ENCODE measurements around the gene LIMS2.

Gene LIMS2

DNA sequence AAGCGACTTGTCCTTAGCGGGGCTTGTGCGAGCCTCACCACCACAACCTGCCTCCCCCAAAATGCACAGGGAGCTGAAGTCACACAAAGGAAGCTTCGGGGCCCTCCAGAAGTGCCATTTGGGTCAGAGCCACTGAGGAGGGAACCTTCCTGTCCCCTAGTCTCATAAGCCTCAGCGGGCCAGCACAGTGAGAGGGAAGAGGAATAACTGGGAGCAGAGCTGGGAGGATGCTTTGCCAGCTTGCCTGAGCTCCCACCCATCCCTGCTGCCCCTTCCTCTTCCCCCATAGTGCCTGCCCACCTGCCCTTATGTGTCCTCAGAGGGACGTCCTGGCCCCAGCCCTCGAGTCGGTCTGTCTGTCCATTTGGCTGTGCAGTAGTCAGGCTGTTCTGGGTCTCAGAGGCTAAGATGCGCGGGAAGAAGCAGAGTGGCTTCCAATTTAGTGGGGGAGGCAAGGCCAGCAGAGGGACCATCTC is 81.2 kb downstream of the LIMS2 start:
- H4K20me1 ChIP-seq (ENCODE audit: insufficient read depth, low read length, poor library complexity, severe bottlenecking), result no peaks in the 10 kb centered on the region

DNA sequence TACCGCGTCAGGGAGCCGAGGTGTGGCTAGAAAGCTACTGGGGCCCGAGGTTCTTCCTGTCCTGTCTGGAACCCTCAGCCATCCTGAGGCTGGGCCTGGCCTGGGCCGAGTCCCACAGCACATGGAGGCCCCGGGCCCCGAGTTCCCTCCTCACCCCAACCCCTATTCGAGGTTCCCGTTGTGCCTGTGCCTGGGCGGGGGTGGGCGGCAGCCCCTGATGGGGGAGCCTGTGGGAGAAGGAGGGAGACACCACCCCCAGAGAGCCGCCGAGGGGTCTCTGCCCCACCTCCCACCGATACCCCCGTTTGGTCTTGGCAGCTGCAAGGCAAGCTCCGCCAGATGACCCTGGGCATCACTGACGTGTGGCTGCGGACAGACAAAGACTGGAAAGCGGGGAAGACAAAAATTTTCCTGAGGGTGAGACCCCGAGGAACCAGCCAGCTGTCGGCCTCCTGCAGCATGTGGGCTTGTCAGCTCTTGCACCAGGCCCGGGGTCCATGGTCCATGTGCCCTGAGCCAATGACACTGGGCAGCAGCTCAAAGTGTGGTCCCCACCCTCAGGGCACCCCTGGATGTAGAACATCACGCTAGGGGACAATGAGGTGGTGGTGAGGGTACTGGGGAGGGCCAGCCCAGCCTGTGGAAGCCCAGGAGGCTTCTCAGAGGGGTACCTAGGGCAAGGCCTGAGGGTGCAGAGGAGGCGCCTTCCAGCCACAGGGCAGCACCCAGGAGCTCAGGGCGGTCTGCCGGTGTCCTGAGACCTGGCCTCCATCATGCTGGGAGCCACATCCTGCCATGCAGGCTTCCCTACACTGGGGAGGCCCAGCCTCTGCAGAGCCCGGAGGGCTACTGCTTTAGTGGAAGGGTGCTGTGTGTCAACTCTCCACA is 81.9 kb downstream of the LIMS2 start:
- Histone ChIP-seq H3K27me3 (ENCODE audit: insufficient read depth, low read length, poor library complexity, severe bottlenecking) (no peaks in the 10 kb centered on the region), H3F3A (ENCODE audit: low read depth) (no peaks in the 10 kb centered on the region), H3K36me3 (ENCODE audit: insufficient read depth, low read length) (no peaks in the 10 kb centered on the region), H3K4me3 (ENCODE audit: low read length, poor library complexity, severe bottlenecking) (no peak overlapping the region), H2AFZ (ENCODE audit: low read length) (no peak overlapping the region), H3K9me2 (replicated peaks; ENCODE audit: low read depth, low read length) (no peaks in the 10 kb centered on the region), H3K9ac (ENCODE audit: low read depth, low read length, poor library complexity, severe bottlenecking) (peak overlapping the region; percentile 21), H3K9me3 (ENCODE audit: insufficient read depth, low read depth, low read length) (peaks cover 4% of the 10 kb centered on the region; the same call in 1 of the 2 replicates), H4K20me1 (ENCODE audit: insufficient read depth, low read length, poor library complexity, severe bottlenecking) (no peaks in the 10 kb centered on the region), H3K4me2 (ENCODE audit: low read depth, low read length, poor library complexity, severe bottlenecking) (no peak overlapping the region), H3K4me1 (ENCODE audit: insufficient read depth, low read length, poor library complexity, severe bottlenecking) (peaks cover 24% of the 10 kb centered on the region), H3K79me2 (ENCODE audit: insufficient read depth, low read length) (no peaks in the 10 kb centered on the region)
- TF ChIP-seq EZH2phosphoT487 (IDR thresholded peaks at IDR 0.05; ENCODE audit: borderline replicate concordance) (no peak), CTCF (conservative IDR thresholded peaks at IDR 0.05; ENCODE audit: low read length) (no peak)

More for the DNA sequence above, 81.2 kb downstream of the LIMS2 start:
- H3K4me2 ChIP-seq (ENCODE audit: low read depth, low read length, poor library complexity, severe bottlenecking), result no peak overlapping the region
- H3K27me3 ChIP-seq (ENCODE audit: insufficient read depth, low read length, poor library complexity, severe bottlenecking), result no peaks in the 10 kb centered on the region
- no peak overlapping the region for H3K4me3 ChIP-seq (ENCODE audit: low read length, poor library complexity, severe bottlenecking)
- no peaks in the 10 kb centered on the region for H3F3A ChIP-seq (ENCODE audit: low read depth)
- peaks cover 24% of the 10 kb centered on the region for H3K4me1 ChIP-seq (ENCODE audit: insufficient read depth, low read length, poor library complexity, severe bottlenecking)
- no peaks in the 10 kb centered on the region for H3K9me2 ChIP-seq (replicated peaks; ENCODE audit: low read depth, low read length)
- H3K79me2 ChIP-seq (ENCODE audit: insufficient read depth, low read length), result no peaks in the 10 kb centered on the region
- no peak overlapping the region for H2AFZ ChIP-seq (ENCODE audit: low read length)
- H3K9ac ChIP-seq (ENCODE audit: low read depth, low read length, poor library complexity, severe bottlenecking), result no peak overlapping the region
- TF ChIP-seq EZH2phosphoT487 (IDR thresholded peaks at IDR 0.05; ENCODE audit: borderline replicate concordance), result no peak
- TF ChIP-seq CTCF (conservative IDR thresholded peaks at IDR 0.05; ENCODE audit: low read length), result no peak
- no peaks in the 10 kb centered on the region for H3K36me3 ChIP-seq (ENCODE audit: insufficient read depth, low read length)
- H3K9me3 ChIP-seq (ENCODE audit: insufficient read depth, low read depth, low read length), result peaks cover 8% of the 10 kb centered on the region; the same call in 1 of the 2 replicates

GRCh38 chr2:127592761-127593227 is 82.5 kb downstream of the LIMS2 start:
- TF ChIP-seq CTCF (conservative IDR thresholded peaks at IDR 0.05; ENCODE audit: low read length), result no peak
- TF ChIP-seq EZH2phosphoT487 (IDR thresholded peaks at IDR 0.05; ENCODE audit: borderline replicate concordance), result no peak
- Histone ChIP-seq H2AFZ (ENCODE audit: low read length) (no peak overlapping the region), H3K9ac (ENCODE audit: low read depth, low read length, poor library complexity, severe bottlenecking) (no peak overlapping the region), H3F3A (ENCODE audit: low read depth) (no peaks in the 10 kb centered on the region), H3K4me2 (ENCODE audit: low read depth, low read length, poor library complexity, severe bottlenecking) (no peak overlapping the region), H3K36me3 (ENCODE audit: insufficient read depth, low read length) (no peaks in the 10 kb centered on the region), H3K9me3 (ENCODE audit: insufficient read depth, low read depth, low read length) (no peaks in the 10 kb centered on the region), H3K9me2 (replicated peaks; ENCODE audit: low read depth, low read length) (no peaks in the 10 kb centered on the region), H3K4me3 (ENCODE audit: low read length, poor library complexity, severe bottlenecking) (no peak overlapping the region), H3K79me2 (ENCODE audit: insufficient read depth, low read length) (no peaks in the 10 kb centered on the region), H4K20me1 (ENCODE audit: insufficient read depth, low read length, poor library complexity, severe bottlenecking) (no peaks in the 10 kb centered on the region), H3K27me3 (ENCODE audit: insufficient read depth, low read length, poor library complexity, severe bottlenecking) (no peaks in the 10 kb centered on the region), H3K4me1 (ENCODE audit: insufficient read depth, low read length, poor library complexity, severe bottlenecking) (peaks cover 18% of the 10 kb centered on the region)

Data from Loucy (cell line).